ENCODE results near the gene FAM90A1. TPM values are rescaled to one million over a fixed set of nuclear protein-coding genes. Genes with fewer than 3 reads are reported as not detected.
"Not testable (repeated sequence)": the region's sequence is repeated elsewhere in the genome, so short reads cannot be mapped to it uniquely, and the experiment has no call there.

Gene FAM90A1
- total and polyA plus RNA-seq, 4 donors: 0.22 to 8.7 (median 5.3) TPM; not detected in 1

GRCh38 chr12:8233935-8234495, 6.6 kb upstream of the FAM90A1 start:
- H3K27ac ChIP-seq (ENCODE audit: low read depth, low read length); H3K27me3 ChIP-seq (ENCODE audit: control insufficient read depth, insufficient read depth, low read length); DNase-seq (ENCODE audit: low read depth in 4 of 6, low spot score in 6 of 6); H3K4me1 ChIP-seq (ENCODE audit: control insufficient read depth, insufficient read depth, low read length); H3K9me3 ChIP-seq (ENCODE audit: control insufficient read depth, insufficient read depth, low read length); H3K4me3 ChIP-seq (ENCODE audit: low read depth, low read length): not testable (repeated sequence)
- 87% methylated on average over 3 of the region's 20 CpGs for WGBS (ENCODE audit: insufficient coverage)
- peaks cover 12% of the 10 kb centered on the region for H3K36me3 ChIP-seq (ENCODE audit: control insufficient read depth, insufficient read depth, low read length)

GRCh38 chr12:8233300-8233855, 6.0 kb upstream of the FAM90A1 start:
- 90% methylated on average over 8 of the region's 14 CpGs for WGBS (ENCODE audit: insufficient coverage)
- not testable (repeated sequence) for H3K27ac ChIP-seq (ENCODE audit: low read depth, low read length); DNase-seq (ENCODE audit: low read depth in 4 of 6, low spot score in 6 of 6); H3K4me1 ChIP-seq (ENCODE audit: control insufficient read depth, insufficient read depth, low read length); H3K4me3 ChIP-seq (ENCODE audit: low read depth, low read length); H3K27me3 ChIP-seq (ENCODE audit: control insufficient read depth, insufficient read depth, low read length); H3K9me3 ChIP-seq (ENCODE audit: control insufficient read depth, insufficient read depth, low read length)
- H3K36me3 ChIP-seq (ENCODE audit: control insufficient read depth, insufficient read depth, low read length): peaks cover 10% of the 10 kb centered on the region

- WGBS (ENCODE audit: insufficient coverage): 41% methylated on average over 16 of the region's 22 CpGs
- not testable (repeated sequence) for H3K27ac ChIP-seq (ENCODE audit: low read depth, low read length); H3K4me3 ChIP-seq (ENCODE audit: low read depth, low read length); H3K27me3 ChIP-seq (ENCODE audit: control insufficient read depth, insufficient read depth, low read length); H3K9me3 ChIP-seq (ENCODE audit: control insufficient read depth, insufficient read depth, low read length); DNase-seq (ENCODE audit: low read depth in 4 of 6, low spot score in 6 of 6); H3K4me1 ChIP-seq (ENCODE audit: control insufficient read depth, insufficient read depth, low read length)
- peaks cover 13% of the 10 kb centered on the region for H3K36me3 ChIP-seq (ENCODE audit: control insufficient read depth, insufficient read depth, low read length)
Measured at GRCh38 chr12:8231666-8232608, 4.5 kb upstream of the FAM90A1 start.

DNA sequence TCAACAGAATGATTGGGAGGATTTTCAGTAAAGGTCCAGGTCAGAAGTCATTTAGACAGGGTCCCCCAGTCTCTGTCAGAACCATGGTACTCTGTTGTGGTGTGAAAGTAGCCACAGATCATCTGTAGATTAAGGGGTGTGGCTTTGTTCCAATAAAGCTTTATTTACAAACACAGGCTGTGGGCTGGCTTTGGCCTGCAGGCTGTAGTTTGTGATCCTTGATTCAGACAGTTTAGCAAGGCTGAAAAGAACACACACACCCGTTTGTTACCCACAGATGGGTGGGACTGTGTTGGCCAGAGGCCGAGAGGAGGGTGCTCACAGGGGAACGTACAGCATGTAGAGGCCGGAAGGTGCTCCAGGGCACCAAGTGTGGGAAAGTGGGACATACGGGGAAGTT, 3.6 kb upstream of the FAM90A1 start:
- no CpG with 5 or more reads among the region's 5 CpGs for WGBS (ENCODE audit: insufficient coverage)
- not testable (repeated sequence) for H3K4me3 ChIP-seq (ENCODE audit: low read depth, low read length); H3K4me1 ChIP-seq (ENCODE audit: control insufficient read depth, insufficient read depth, low read length); H3K27me3 ChIP-seq (ENCODE audit: control insufficient read depth, insufficient read depth, low read length); H3K27ac ChIP-seq (ENCODE audit: low read depth, low read length); H3K9me3 ChIP-seq (ENCODE audit: control insufficient read depth, insufficient read depth, low read length); DNase-seq (ENCODE audit: low read depth in 4 of 6, low spot score in 6 of 6)
- peaks cover 10% of the 10 kb centered on the region for H3K36me3 ChIP-seq (ENCODE audit: control insufficient read depth, insufficient read depth, low read length)

DNA sequence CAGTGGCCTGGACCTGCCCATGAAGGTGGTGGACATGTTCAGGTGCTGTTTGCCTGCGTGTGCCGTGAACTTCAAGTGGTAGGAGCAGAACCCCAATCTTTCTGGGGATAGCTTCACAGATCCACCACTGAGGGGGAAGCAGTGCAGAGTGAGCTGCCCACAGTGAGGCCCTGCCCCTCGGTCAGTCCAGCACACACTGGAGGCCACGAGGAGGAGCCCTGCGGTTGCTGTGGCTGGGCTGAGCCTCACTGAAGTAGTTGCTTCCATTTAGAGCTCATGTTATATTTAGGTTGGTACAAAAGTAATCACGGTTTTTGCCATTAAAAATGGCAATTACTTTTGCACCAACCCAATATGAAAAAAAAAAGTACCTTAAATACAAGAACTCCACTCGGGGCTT, 2.1 kb upstream of the FAM90A1 start:
- not testable (repeated sequence) for H3K4me3 ChIP-seq (ENCODE audit: low read depth, low read length); H3K27ac ChIP-seq (ENCODE audit: low read depth, low read length); H3K4me1 ChIP-seq (ENCODE audit: control insufficient read depth, insufficient read depth, low read length); DNase-seq (ENCODE audit: low read depth in 4 of 6, low spot score in 6 of 6); H3K27me3 ChIP-seq (ENCODE audit: control insufficient read depth, insufficient read depth, low read length); H3K36me3 ChIP-seq (ENCODE audit: control insufficient read depth, insufficient read depth, low read length); H3K9me3 ChIP-seq (ENCODE audit: control insufficient read depth, insufficient read depth, low read length)
- WGBS (ENCODE audit: insufficient coverage): no CpG with 5 or more reads among the region's 7 CpGs

GRCh38 chr12:8228607-8229006, 1.2 kb upstream of the FAM90A1 start:
- H3K9me3 ChIP-seq (ENCODE audit: control insufficient read depth, insufficient read depth, low read length); H3K27me3 ChIP-seq (ENCODE audit: control insufficient read depth, insufficient read depth, low read length); H3K4me3 ChIP-seq (ENCODE audit: low read depth, low read length); H3K27ac ChIP-seq (ENCODE audit: low read depth, low read length); H3K36me3 ChIP-seq (ENCODE audit: control insufficient read depth, insufficient read depth, low read length); DNase-seq (ENCODE audit: low read depth in 4 of 6, low spot score in 6 of 6); H3K4me1 ChIP-seq (ENCODE audit: control insufficient read depth, insufficient read depth, low read length): not testable (repeated sequence)
- WGBS (ENCODE audit: insufficient coverage): 100% methylated on average over 3 of the region's 11 CpGs

DNA sequence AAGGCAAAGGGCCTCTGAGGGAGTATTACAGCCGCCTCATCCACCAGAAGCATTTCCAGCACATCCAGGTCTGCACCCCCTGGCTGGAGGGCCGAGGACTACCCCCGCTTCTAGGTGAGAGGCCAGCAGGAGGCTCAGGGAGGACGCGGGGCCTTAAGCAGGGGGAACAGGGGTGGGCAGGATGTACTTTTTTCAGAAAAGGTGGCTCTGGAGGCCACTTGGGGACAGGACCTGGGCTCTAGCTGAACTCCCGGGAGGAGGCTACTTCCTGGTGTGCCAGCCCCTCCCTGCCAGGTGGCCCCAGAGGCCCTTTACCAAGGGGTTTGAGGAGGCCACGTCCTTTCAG, 287 bp upstream of the FAM90A1 start:
- not testable (repeated sequence) for H3K4me1 ChIP-seq (ENCODE audit: control insufficient read depth, insufficient read depth, low read length); H3K36me3 ChIP-seq (ENCODE audit: control insufficient read depth, insufficient read depth, low read length); H3K27me3 ChIP-seq (ENCODE audit: control insufficient read depth, insufficient read depth, low read length); H3K27ac ChIP-seq (ENCODE audit: low read depth, low read length); DNase-seq (ENCODE audit: low read depth in 4 of 6, low spot score in 6 of 6); H3K9me3 ChIP-seq (ENCODE audit: control insufficient read depth, insufficient read depth, low read length)
- peak overlapping the region; percentile 31 for H3K4me3 ChIP-seq (ENCODE audit: low read depth, low read length)
- 20% methylated on average over 2 of the region's 7 CpGs for WGBS (ENCODE audit: insufficient coverage)

DNA sequence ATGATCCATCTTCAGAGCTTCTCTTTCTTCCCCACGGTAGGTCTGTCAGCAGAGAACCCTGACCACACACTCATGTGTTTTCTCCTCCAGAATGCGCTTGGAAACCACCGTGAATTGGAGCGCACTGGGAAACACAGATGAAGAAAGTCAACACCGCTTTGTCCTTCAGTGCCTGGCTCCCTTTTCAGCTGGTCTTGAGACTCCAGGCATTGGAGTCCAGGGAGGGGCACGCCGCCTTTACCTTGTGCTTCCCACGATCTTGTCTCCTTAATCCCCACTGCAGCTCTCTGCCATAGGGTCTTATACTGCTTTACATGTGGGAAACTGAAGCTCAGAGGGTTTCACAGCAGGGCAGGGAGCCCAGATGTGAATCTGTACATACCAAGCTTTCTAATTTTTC, 1.1 kb downstream of the FAM90A1 start:
- no peak for DNase-seq (ENCODE audit: low read depth in 4 of 6, low spot score in 6 of 6)
- H3K27me3 ChIP-seq (ENCODE audit: control insufficient read depth, insufficient read depth, low read length): no peaks in the 10 kb centered on the region
- peaks cover 9% of the 10 kb centered on the region for H3K36me3 ChIP-seq (ENCODE audit: control insufficient read depth, insufficient read depth, low read length)
- no peaks in the 10 kb centered on the region for H3K9me3 ChIP-seq (ENCODE audit: control insufficient read depth, insufficient read depth, low read length)
- H3K4me3 ChIP-seq (ENCODE audit: low read depth, low read length): no peak overlapping the region
- H3K27ac ChIP-seq (ENCODE audit: low read depth, low read length): no peak overlapping the region
- H3K4me1 ChIP-seq (ENCODE audit: control insufficient read depth, insufficient read depth, low read length): peaks cover 7% of the 10 kb centered on the region
- WGBS (ENCODE audit: insufficient coverage): 93% methylated on average over 8 of the region's 8 CpGs

- not testable (repeated sequence) for H3K9me3 ChIP-seq (ENCODE audit: control insufficient read depth, insufficient read depth, low read length); H3K4me1 ChIP-seq (ENCODE audit: control insufficient read depth, insufficient read depth, low read length); H3K36me3 ChIP-seq (ENCODE audit: control insufficient read depth, insufficient read depth, low read length); H3K27ac ChIP-seq (ENCODE audit: low read depth, low read length); DNase-seq (ENCODE audit: low read depth in 4 of 6, low spot score in 6 of 6); H3K4me3 ChIP-seq (ENCODE audit: low read depth, low read length); H3K27me3 ChIP-seq (ENCODE audit: control insufficient read depth, insufficient read depth, low read length)
- WGBS (ENCODE audit: insufficient coverage): 100% methylated on average over 1 of the region's 11 CpGs
Measured at GRCh38 chr12:8224782-8225181, 2.6 kb downstream of the FAM90A1 start.

DNA sequence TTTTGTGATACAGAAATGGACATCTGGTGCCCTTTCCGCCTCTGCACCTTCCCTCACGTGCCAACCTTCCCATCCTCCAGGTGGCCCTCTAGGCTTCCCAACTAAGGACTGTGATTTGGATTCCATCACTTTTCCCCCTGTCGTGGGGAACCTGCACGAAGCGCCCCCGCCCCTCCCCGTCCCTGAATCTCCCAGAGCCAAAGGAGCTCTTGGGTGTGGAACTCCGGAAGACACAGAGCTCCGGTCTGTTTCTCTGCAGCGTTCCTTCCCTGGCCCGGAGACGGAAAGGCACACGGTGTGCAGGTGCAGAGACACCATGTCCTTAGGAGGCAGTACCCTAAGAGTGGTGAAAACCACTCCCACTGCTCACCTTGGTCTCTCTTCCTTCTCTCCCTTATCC, 3.8 kb downstream of the FAM90A1 start:
- not testable (repeated sequence) for DNase-seq (ENCODE audit: low read depth in 4 of 6, low spot score in 6 of 6); H3K4me1 ChIP-seq (ENCODE audit: control insufficient read depth, insufficient read depth, low read length); H3K27ac ChIP-seq (ENCODE audit: low read depth, low read length); H3K36me3 ChIP-seq (ENCODE audit: control insufficient read depth, insufficient read depth, low read length); H3K9me3 ChIP-seq (ENCODE audit: control insufficient read depth, insufficient read depth, low read length); H3K27me3 ChIP-seq (ENCODE audit: control insufficient read depth, insufficient read depth, low read length); H3K4me3 ChIP-seq (ENCODE audit: low read depth, low read length)
- 86% methylated on average over 8 of the region's 13 CpGs for WGBS (ENCODE audit: insufficient coverage)
